ENCODE measurements around the gene ZNF23. TPM values are rescaled to one million over a fixed set of nuclear protein-coding genes. Genes with fewer than 3 reads are reported as not detected.
"Not testable (repeated sequence)": the region's sequence is repeated elsewhere in the genome, so short reads cannot be mapped to it uniquely, and the experiment has no call there.

Gene ZNF23
- total RNA-seq: 6.2 and 7.1 TPM in 2 replicates
- polyA plus RNA-seq: 5.3 and 6.9 TPM in 2 replicates

- no peaks in the 10 kb centered on the region for H4K20me1 ChIP-seq (ENCODE audit: insufficient read depth, poor library complexity, severe bottlenecking)
- DNase-seq (ENCODE audit: low spot score): peak; percentile 88
- peaks cover 20% of the 10 kb centered on the region for H3K79me2 ChIP-seq
- H2AFZ ChIP-seq: peak within 1 kb of the TSS; percentile 89
- H3K36me3 ChIP-seq (replicated peaks; ENCODE audit: insufficient read depth, low read depth): no peaks in the 10 kb centered on the region
- WGBS (ENCODE audit: low lambda C conversion rate, missing lambda C conversion rate): under 1% methylated on average over 52 of the region's 52 CpGs
- H3K4me2 ChIP-seq: peak within 1 kb of the TSS; percentile 96
- H3K4me3 ChIP-seq: peak within 1 kb of the TSS; percentile 84
- peak within 1 kb of the TSS; percentile 76 for H3K27ac ChIP-seq
- H3K27me3 ChIP-seq: no peaks in the 10 kb centered on the region
- no peaks in the 10 kb centered on the region for H3K9me2 ChIP-seq (replicated peaks; ENCODE audit: insufficient read depth)
- H3K4me1 ChIP-seq (ENCODE audit: insufficient read depth): peaks cover 7% of the 10 kb centered on the region
- H3K9me3 ChIP-seq (ENCODE audit: low read depth): no peaks in the 10 kb centered on the region
- TF ChIP-seq CTCF (IDR thresholded peaks at IDR 0.05; ENCODE audit: poor library complexity) (peak; percentile 30), EZH2 (IDR thresholded peaks at IDR 0.05; ENCODE audit: borderline replicate concordance) (no peak)
Observed at GRCh38 chr16:71461686-71462648, at the start of gene ZNF23. TSS of gene ZNF23 (minus strand) at chr16:71462247. CDS start at chr16:71456796, 5,451 bp downstream.

- Histone ChIP-seq H3K4me1 (ENCODE audit: insufficient read depth) (no peaks in the 10 kb centered on the region), H4K20me1 (ENCODE audit: insufficient read depth, poor library complexity, severe bottlenecking) (no peaks in the 10 kb centered on the region), H3K9me2 (replicated peaks; ENCODE audit: insufficient read depth) (no peaks in the 10 kb centered on the region), H3K27me3 (no peaks in the 10 kb centered on the region), H3K4me3 (no peak overlapping the region), H3K9me3 (ENCODE audit: low read depth) (no peaks in the 10 kb centered on the region), H2AFZ (no peak overlapping the region), H3K79me2 (no peaks in the 10 kb centered on the region), H3K4me2 (no peak overlapping the region), H3K36me3 (replicated peaks; ENCODE audit: insufficient read depth, low read depth) (no peaks in the 10 kb centered on the region), H3K27ac (no peak overlapping the region)
- TF ChIP-seq CTCF (IDR thresholded peaks at IDR 0.05; ENCODE audit: poor library complexity) (no peak), EZH2phosphoT487 (IDR thresholded peaks at IDR 0.05; ENCODE audit: low read depth, severe bottlenecking, unreplicated experiment) (no peak), EZH2 (IDR thresholded peaks at IDR 0.05; ENCODE audit: borderline replicate concordance) (no peak)
- WGBS (ENCODE audit: low lambda C conversion rate, missing lambda C conversion rate): 77% methylated on average over 1 of the region's 1 CpG
- DNase-seq (ENCODE audit: low spot score): no peak
Observed at GRCh38 chr16:71507061-71507460, 45.0 kb upstream of the ZNF23 start.

- Histone ChIP-seq H2AFZ (no peak overlapping the region), H4K20me1 (ENCODE audit: insufficient read depth, poor library complexity, severe bottlenecking) (no peaks in the 10 kb centered on the region), H3K27me3 (no peaks in the 10 kb centered on the region), H3K27ac (no peak overlapping the region), H3K9me2 (replicated peaks; ENCODE audit: insufficient read depth) (no peaks in the 10 kb centered on the region), H3K9me3 (ENCODE audit: low read depth) (no peaks in the 10 kb centered on the region), H3K4me2 (no peak overlapping the region), H3K79me2 (no peaks in the 10 kb centered on the region), H3K4me3 (no peak overlapping the region), H3K4me1 (ENCODE audit: insufficient read depth) (no peaks in the 10 kb centered on the region), H3K36me3 (replicated peaks; ENCODE audit: insufficient read depth, low read depth) (no peaks in the 10 kb centered on the region)
- DNase-seq (ENCODE audit: low spot score): no peak
- TF ChIP-seq EZH2 (IDR thresholded peaks at IDR 0.05; ENCODE audit: borderline replicate concordance) (no peak), CTCF (IDR thresholded peaks at IDR 0.05; ENCODE audit: poor library complexity) (no peak), EZH2phosphoT487 (IDR thresholded peaks at IDR 0.05; ENCODE audit: low read depth, severe bottlenecking, unreplicated experiment) (no peak)
- WGBS (ENCODE audit: low lambda C conversion rate, missing lambda C conversion rate): 90% methylated on average over 5 of the region's 5 CpGs
Observed at GRCh38 chr16:71504901-71505300, 42.9 kb upstream of the ZNF23 start.

- WGBS (ENCODE audit: low lambda C conversion rate, missing lambda C conversion rate): 79% methylated on average over 7 of the region's 7 CpGs
- H3K4me2 ChIP-seq: not testable (repeated sequence)
Observed at GRCh38 chr16:71504051-71504450, 42.0 kb upstream of the ZNF23 start.

More at GRCh38 chr16:71504051-71504450, 42.0 kb upstream of the ZNF23 start:
- not testable (repeated sequence) for H3K27me3 ChIP-seq; H3K4me1 ChIP-seq (ENCODE audit: insufficient read depth); H3K36me3 ChIP-seq (replicated peaks; ENCODE audit: insufficient read depth, low read depth); DNase-seq (ENCODE audit: low spot score); H4K20me1 ChIP-seq (ENCODE audit: insufficient read depth, poor library complexity, severe bottlenecking); H3K4me3 ChIP-seq; H3K79me2 ChIP-seq; H2AFZ ChIP-seq; H3K9me3 ChIP-seq (ENCODE audit: low read depth); H3K27ac ChIP-seq; H3K9me2 ChIP-seq (replicated peaks; ENCODE audit: insufficient read depth)
